NCI-H226 (cell line): ENCODE results near the gene CCNG1.
"Not testable (repeated sequence)": the region's sequence is repeated elsewhere in the genome, so short reads cannot be mapped to it uniquely, and the experiment has no call there.

Source experiments
- DNase-seq: peaks from one replicate; pipeline ENCODE4 v3.0.0-alpha.2; 2015

The CCNG1 gene

GRCh38 chr5:163445345-163445744 is 8.0 kb downstream of the CCNG1 start:
- no peak for DNase-seq

GRCh38 chr5:163447191-163447590 is 9.8 kb downstream of the CCNG1 start:
- no peak for DNase-seq

GRCh38 chr5:163447875-163448274 is 10.5 kb downstream of the CCNG1 start:
- DNase-seq: no peak

GRCh38 chr5:163448491-163448890 is 11.1 kb downstream of the CCNG1 start:
- no peak for DNase-seq

- no peak for DNase-seq
Measured at GRCh38 chr5:163451489-163451888, 14.1 kb downstream of the CCNG1 start.

GRCh38 chr5:163453705-163454104 is 16.3 kb downstream of the CCNG1 start:
- DNase-seq: peak; percentile 41

GRCh38 chr5:163455406-163455805 is 18.0 kb downstream of the CCNG1 start:
- DNase-seq: not testable (repeated sequence)

GRCh38 chr5:163456029-163456589 is 18.7 kb downstream of the CCNG1 start:
- DNase-seq: no peak

GRCh38 chr5:163456840-163457239 is 19.4 kb downstream of the CCNG1 start:
- no peak for DNase-seq

GRCh38 chr5:163458778-163459385 is 21.5 kb downstream of the CCNG1 start:
- DNase-seq: no peak

GRCh38 chr5:163459462-163459818 is 22.0 kb downstream of the CCNG1 start:
- no peak for DNase-seq

- peak; percentile 96 for DNase-seq
Measured at GRCh38 chr5:163459819-163460561, 22.6 kb downstream of the CCNG1 start, which contains the start of gene NUDCD2. Gene NUDCD2, minus strand, starts transcription at chr5:163460102. Its CDS starts 52 bp downstream, at chr5:163460050.

- peak; percentile 37 for DNase-seq
Measured at GRCh38 chr5:163460562-163461171, 23.3 kb downstream of the CCNG1 start, which contains the start of gene HMMR. Gene HMMR, plus strand, starts transcription at chr5:163460632. Its CDS starts 61 bp downstream, at chr5:163460693.

GRCh38 chr5:163463063-163463435 is 25.7 kb downstream of the CCNG1 start:
- DNase-seq: no peak

GRCh38 chr5:163467682-163468081 is 30.3 kb downstream of the CCNG1 start:
- DNase-seq: no peak

GRCh38 chr5:163473635-163474243 is 36.3 kb downstream of the CCNG1 start:
- no peak for DNase-seq

- DNase-seq: no peak
Measured at GRCh38 chr5:163475411-163475810, 38.0 kb downstream of the CCNG1 start.

GRCh38 chr5:163478126-163478981 is 41.0 kb downstream of the CCNG1 start:
- DNase-seq: peak; percentile 20

GRCh38 chr5:163478982-163479271 is 41.5 kb downstream of the CCNG1 start:
- DNase-seq: no peak

GRCh38 chr5:163489055-163489744 is 51.8 kb downstream of the CCNG1 start:
- peak; percentile 36 for DNase-seq

- no peak for DNase-seq
Measured at GRCh38 chr5:163489745-163490075, 52.3 kb downstream of the CCNG1 start.
